ENCODE results near the gene GPR162.

The GPR162 gene

DNA sequence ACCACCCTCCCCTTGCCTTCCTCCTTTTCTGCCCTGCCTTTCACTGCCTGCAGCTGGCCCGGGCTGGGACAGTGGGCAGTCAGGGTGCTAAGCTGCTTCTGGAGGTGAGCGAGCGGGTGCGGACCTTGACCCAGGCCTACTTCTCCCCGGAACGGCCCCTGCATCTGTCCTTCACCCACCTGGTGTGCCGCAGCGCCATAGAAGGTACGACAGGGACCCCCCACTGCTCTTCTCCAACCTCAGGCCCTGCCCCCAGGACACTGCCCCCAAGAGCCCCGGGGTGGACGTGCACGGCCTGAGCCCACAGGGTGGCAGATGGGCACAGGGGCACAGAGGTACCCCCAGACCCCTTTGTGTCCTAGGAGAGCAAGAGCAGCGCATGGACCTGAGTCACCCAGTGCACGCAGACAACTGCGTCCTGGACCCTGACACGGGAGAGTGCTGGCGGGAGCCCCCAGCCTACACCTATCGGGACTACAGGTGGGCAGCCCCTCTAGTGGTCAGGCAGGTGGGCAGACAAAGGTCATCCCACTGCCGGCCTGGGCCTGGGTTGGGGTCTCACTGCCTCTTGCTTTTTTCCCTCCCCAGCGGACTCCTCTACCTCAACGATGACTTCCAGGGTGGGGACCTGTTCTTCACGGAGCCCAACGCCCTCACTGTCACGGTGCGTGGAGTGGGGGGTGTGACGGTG lies 15.9 kb downstream of the GPR162 start:
- no peak for DNase-seq (ENCODE audit: low read depth)

DNA sequence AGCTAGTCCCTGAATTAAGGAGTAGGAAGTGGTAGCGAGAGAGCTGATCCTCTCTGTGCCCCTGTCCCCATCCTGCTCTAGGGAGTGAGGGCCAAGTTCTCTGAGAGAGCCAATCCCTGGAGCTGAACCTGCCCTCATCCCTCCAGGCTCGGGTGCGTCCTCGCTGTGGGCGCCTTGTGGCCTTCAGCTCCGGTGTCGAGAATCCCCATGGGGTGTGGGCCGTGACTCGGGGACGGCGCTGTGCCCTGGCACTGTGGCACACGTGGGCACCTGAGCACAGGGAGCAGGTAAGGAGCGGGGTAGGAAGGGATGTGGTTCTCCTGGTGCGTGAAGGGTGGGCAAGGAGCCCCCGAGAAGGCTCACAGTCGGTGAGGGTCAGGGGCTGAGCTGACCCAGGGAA lies 17.2 kb downstream of the GPR162 start:
- no peak for DNase-seq (ENCODE audit: low read depth)

DNA sequence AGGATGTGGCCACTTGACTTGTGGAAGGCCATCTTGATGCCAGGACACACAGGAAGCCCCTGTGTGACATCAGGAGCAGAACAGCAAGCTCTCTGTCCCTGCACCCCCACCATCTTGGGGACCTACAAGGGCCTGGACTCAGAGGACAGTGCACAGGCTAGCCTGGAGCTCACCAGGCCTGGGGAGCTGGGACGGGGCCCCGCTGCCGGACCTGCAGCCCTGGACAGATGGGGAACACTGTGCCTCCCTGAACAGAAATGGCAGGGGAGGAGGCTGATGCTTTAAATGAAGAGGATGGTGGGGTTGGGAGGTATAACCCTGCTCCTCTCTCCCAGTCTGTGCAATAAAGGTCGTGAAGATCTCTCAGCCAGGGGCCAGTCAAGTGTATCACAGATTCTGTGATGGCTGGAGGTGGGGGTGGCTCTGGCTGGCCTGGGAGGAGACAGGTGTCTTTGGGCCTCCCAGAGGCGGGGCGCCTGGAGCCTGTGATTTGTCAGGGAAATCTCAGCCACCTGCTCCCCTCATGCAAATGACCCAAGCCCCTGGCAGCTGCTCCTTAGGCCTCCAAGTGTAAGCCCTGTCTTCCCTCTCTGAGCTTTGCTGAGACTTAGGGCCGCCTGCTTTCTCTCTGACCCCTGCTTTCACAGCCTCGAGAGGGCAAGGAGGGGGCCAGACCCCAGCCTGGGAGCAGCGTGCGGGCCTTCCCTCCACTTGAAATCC lies 18.0 kb downstream of the GPR162 start:
- DNase-seq (ENCODE audit: low read depth) = no peak

DNA sequence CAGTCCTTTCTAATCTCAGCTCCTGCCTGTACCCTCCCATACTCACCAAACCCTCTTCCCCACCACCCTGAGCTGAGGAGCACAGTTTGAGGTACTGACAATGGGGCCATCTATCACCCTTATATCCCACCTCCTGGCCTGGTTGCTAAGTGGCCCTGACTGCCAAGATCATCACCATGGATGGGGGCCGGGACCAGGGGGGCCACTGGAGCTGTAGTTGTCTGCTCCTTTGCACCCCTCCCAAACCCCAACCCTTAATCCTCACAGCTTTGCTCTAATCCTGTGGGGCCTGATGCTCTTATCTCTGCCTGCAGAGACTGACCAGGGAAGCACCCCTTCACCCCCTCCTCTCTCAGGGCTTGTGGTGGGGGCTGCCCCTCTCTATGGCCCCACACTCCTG lies 18.7 kb downstream of the GPR162 start:
- no peak for DNase-seq (ENCODE audit: low read depth)

DNA sequence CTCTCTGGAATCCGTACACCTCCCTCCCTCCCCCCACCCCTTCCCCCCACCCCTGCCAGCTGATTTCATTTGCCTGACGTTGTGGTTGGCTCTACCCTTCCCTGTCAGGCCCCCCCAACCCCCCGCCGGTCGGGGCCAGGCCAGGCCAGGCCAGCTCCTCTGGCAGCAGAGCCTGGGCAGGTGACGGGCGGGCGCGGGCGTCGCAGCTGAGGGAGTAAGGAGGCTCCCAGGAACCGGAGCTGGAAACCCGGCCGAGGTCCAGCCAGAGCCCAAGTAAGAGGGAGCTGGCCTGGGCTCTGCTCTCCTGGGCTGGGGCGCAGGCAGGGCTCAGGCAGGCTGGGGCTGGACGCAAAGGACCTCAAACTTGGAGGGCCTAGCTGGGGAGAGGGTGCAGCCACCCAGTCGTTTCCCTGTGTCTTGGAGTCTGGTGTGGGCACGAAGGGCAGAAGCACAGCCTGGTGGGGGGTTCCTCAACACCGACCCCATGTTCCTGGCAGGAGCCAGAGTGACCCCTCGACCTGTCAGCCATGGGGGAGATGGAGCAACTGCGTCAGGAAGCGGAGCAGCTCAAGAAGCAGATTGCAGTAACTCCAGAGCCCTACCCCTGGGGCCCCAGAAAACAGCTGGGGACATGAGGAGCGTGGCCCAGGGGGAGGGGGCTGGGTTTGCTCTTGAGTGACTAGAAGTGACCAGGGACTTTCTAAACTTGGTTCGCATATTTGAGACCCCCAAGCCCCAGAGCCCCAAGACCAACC lies 19.3 kb downstream of the GPR162 start, which contains the start of gene GNB3:
Gene GNB3 (plus strand): TSS at position 165 of the 755 bp plus-strand sequence. CDS start 363 bp downstream, at position 528.
- DNase-seq (ENCODE audit: low read depth) = no peak

DNA sequence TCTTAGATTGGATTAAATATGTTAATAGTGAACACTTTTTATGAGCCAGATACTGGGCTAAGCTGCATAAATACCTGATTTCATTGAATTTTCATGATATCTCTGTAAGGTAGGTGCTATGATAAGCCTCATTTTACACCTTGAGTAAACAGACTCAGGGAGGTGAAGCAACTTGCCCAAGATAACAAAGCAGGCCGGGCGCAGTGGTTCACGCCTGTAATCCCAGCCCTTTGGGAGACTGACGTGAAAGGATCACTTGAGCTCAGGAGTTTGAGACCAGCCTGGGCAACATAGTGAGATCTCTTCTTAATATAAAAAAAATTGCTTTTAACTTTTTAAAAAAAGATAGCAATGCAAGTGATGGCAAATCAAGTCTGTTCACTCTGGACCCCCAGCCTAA lies 20.5 kb downstream of the GPR162 start:
- no peak for DNase-seq (ENCODE audit: low read depth)

DNA sequence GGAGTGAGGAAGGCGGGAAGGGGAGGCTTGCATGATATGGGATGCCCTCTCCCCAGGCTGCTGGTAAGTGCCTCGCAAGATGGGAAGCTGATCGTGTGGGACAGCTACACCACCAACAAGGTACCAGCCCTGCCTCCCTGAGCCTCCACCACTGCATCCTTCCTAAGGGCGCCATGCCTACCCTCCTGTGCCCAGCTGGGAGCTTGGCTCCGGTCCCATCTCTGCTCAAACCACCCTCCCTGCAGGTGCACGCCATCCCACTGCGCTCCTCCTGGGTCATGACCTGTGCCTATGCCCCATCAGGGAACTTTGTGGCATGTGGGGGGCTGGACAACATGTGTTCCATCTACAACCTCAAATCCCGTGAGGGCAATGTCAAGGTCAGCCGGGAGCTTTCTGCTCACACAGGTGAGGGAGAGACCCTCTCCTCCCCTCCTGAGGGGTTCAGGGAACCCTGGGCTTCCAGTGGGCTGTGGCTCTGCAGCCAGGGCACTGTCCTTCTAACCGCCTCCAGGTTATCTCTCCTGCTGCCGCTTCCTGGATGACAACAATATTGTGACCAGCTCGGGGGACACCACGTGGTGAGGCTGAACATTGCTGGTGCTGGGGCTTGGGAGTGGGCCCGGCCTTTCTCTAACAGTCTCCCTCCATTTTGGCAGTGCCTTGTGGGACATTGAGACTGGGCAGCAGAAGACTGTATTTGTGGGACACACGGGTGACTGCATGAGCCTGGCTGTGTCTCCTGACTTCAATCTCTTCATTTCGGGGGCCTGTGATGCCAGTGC lies 21.7 kb downstream of the GPR162 start:
- no peak for DNase-seq (ENCODE audit: low read depth)

DNA sequence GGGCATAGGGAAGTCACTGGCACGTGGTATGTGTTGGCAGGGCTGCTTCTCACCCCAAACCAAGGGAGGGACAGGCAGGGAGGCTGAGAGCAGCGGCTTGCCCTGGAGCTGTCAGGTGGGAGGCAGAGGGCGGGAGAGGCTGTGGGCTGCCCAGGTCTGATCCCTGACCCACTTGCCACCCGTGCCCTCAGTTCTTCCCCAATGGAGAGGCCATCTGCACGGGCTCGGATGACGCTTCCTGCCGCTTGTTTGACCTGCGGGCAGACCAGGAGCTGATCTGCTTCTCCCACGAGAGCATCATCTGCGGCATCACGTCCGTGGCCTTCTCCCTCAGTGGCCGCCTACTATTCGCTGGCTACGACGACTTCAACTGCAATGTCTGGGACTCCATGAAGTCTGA lies 23.8 kb downstream of the GPR162 start:
- no peak for DNase-seq (ENCODE audit: low read depth)

DNA sequence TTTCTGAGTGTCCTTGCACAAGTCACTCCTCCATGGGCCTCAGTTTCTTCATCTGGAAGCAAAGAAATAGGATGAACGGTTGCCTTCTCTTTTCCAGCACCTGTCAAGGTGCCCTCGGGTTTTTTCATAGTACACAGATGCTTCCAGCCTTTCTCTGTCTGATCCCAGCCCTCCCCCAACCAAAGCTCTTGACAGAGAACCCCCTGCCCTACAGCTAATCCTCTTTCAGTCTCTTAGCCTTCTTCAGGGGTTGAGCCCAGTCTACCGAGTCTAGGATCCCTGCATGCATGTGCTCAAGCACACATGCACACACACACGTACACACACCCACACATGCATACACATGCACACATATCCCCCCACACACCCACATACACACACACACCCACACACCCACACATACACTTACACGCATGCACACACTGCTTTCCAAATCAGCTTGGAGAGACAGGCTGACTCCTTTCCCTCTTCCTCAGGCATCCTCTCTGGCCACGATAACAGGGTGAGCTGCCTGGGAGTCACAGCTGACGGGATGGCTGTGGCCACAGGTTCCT lies 24.8 kb downstream of the GPR162 start:
- no peak for DNase-seq (ENCODE audit: low read depth)

DNA sequence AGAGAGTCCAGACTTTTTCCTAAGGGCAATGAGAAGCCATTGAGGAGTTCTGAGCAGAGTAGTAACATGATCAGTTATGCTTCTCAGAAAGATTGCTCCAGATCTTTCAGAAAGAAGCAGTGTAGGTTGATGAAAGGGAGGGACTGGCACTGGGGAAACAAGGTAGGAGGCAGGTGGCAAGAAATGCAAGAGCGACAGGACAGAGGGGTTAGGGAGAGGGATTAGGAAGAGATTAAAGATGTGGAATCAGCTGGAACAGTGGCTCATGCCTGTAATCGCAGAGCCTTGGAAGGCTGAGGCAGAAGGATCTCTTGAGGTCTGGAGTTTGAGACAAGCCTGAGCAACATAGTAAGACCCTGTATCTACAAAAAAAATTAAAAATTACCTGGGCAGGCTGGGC lies 26.1 kb downstream of the GPR162 start:
- no peak for DNase-seq (ENCODE audit: low read depth)

DNA sequence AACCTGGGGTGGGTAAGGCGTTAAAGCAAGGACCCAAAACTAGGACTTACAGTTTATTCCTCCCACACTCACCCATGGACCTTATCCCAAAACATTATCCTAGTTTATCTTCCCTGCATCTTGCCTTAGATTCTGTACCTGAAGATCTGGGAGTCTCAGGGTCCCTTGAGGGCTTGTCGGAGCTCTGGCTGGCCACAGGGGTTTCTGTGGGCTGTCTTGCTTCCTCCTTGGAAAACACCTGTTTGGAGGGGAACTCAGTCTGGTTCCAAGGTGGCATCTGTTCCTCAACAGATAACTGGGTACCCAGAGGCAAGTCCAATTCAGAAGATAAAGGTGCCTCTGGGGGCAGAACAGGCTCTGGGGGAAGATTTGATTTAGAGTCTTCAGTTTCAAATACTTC lies 27.8 kb downstream of the GPR162 start:
- DNase-seq (ENCODE audit: low read depth) = no peak

DNA sequence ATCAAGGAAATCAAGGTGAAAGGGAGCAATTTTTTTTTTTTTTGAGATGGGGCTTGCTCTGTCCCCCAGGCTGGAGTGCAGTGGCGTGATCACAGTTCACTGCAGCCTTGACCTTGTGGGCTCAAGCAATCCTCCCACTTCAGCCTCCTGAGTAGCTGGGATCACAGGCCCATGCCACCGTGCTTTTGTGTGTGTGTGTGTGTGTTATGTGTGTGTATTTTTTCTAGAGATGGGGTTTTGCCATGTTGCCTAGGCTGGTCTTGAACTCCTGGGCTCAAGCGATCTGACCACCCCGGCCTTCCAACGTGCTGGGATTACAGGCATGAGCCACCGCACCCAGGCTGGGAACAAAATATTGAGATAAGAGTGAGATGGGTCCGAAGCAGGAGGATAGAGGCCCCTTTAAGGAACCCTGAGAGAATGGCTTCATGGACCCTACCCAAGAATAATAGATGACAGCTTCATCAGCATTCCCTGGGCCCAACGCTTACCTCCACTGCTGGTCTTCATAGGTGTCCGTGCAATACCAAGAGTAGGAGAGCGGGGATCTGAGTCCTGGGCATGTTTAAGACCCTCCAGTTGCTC lies 28.4 kb downstream of the GPR162 start:
- no peak for DNase-seq (ENCODE audit: low read depth)

DNA sequence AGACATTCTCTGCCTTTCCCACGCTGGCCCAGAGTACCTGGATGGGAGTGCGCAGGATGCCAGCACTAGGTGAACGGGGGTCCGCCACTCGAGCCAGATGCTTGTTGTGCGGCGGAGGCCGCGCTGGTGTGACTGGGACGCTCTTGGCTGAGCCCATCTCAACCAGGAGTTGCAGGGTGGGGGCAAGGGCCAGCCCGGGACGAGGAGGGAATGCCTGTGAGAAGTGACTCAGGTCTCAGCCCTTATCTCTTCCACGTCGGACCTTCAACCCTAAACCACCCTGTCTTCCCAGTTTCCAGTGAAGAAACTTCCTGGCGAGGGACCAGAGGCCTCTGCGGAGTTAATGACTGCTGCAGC lies 29.2 kb downstream of the GPR162 start:
- DNase-seq (ENCODE audit: low read depth) = no peak

DNA sequence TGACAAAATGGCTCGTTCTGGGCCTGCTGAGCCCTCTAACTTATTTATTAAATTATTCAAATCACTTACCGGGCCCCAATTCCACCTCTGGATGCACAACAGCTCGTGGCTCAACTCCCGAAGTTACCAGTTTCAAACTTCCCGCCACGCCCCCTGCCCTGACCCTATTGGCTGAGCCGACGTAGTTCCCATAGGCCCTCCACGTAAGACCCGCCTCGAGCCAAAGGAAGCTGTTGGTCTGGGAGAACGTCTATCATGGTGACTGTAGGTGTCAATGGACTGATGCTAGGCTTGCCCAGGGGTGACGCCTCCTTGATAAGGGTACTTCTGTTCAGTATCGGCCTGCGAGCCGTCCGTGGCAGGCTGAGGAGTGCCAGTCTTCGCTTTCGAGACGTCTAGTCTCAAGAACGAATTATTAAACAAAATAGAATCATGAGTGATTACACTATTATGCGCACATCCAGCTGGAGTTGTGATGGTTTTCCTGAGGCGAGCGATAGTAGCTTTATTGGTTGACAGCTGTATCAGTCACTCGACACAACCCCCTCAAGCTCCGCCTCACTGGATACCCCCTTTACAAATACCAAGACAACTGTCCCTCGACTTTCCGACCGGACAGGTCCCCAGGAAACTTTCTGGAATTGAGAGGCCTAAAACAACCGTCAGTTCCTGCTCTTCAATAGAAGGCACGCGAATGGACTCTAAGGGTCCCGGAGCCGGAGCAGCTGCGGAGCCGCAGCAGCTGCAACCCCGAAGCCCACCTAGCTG lies 29.7 kb downstream of the GPR162 start, which contains the start of gene CDCA3:
Gene CDCA3 (minus strand): TSS at position 134 of the 768 bp plus-strand sequence. CDS start 334 bp downstream, outside the sequence.
- DNase-seq (ENCODE audit: low read depth) = peak; percentile 86

DNA sequence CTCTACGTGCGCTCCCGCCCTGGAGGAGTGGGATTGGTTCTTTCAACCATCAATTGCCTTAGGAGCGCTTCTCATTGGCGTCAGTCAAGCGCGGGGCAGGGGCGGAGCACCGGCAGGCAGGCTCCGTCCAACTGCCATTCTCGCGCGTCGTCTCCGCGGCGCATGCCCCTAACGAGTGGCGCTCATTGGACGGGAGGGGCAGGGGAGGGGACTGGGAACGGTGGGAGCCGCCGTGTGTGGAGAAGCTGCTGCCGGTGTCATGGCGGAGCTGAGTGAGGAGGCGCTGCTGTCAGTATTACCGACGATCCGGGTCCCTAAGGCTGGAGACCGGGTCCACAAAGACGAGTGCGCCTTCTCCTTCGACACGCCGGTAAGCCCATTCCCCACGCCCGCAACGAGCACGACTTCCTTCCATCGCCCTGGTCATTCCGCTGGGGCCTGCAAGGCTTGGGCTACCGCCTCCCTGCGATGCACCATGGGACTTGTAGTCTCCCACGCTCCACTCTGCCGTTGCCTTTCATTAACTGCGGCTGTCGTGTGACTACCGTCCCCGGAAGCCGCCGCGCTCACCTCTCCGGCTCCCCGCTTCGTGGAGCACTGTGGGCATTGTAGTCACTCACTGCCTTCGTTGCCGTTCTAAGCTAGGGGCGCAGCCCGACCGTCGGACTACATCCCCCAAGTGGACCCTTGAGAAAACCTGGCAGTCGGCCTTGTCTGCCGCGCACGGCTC lies 30.5 kb downstream of the GPR162 start, which contains the start of gene USP5:
Gene USP5 (plus strand): TSS at position 230 of the 730 bp plus-strand sequence. CDS start 30 bp downstream, at position 260.
- DNase-seq (ENCODE audit: low read depth) = peak; percentile 98

DNA sequence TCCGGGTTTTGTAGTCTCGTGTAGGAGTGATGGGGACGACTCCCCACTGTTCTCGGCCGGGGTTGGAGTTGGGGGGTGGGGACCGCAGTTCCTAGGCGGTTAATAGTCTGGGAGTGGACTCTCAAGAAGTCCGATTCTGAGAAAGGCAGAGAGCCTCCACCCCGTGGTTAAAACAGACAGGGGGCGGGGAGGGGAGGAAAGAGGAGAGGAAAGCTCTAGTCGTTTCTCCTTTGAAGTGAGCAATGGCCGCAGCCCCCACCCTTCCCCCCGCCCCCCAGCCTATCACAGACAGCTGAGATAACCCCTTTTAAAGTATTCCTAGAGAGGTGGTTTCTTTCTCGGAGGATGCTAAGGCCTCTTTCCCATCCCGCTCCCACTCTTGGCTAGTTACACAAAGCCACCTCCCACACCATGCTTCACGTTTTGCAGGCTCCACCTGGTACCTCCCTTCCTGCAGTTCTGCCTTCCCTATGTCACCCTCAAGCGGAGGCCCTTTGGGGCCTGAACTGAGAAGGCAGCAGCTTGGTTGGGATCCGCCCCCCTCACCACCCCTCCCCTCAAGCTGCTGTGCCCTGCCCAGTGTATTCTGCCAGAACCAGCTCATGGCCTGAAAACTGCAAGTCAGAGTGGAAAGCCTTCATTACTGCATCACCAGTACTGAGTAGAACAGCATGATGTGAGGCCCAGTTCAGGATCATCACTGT lies 31.2 kb downstream of the GPR162 start:
- peak; percentile 73 for DNase-seq (ENCODE audit: low read depth)

DNA sequence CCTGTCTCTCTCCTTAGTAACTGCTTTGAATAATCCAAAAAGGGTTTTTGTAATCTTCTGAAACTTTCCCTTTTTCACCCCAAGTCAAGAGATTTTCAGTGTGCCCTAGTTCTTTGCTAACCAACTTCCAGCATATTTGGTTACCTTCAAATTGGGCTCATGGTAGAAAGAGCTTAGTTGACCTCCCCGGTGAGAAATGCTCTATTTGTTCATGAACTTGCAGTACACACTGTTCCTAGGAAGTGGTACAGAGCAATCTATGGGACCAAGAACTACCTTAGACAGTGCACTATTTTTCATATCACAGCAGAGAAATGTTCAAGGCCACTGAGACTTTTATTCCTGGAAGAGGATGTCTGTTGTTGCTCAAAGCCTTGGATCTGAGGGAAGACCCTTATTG lies 32.0 kb downstream of the GPR162 start:
- DNase-seq (ENCODE audit: low read depth) = no peak

DNA sequence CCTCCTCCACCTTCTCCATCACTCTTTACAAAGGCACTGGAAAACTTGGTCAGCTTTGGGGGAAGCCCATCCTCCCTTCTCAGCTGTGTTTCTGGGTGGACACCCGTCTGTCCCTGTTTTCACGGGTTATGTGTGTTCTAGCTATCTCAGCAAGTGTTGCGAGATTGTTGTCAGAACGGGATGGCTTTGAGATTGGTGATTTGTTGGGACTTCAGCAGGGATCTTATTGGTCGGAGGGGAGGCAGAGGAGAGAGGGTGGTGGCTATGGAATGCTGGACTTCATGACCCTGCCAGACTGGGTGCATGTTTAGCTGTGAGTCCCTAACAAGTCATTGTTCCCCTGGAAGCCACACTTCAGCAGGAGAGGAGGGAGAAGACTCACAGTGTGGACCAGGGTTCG lies 32.4 kb downstream of the GPR162 start:
- DNase-seq (ENCODE audit: low read depth) = no peak

DNA sequence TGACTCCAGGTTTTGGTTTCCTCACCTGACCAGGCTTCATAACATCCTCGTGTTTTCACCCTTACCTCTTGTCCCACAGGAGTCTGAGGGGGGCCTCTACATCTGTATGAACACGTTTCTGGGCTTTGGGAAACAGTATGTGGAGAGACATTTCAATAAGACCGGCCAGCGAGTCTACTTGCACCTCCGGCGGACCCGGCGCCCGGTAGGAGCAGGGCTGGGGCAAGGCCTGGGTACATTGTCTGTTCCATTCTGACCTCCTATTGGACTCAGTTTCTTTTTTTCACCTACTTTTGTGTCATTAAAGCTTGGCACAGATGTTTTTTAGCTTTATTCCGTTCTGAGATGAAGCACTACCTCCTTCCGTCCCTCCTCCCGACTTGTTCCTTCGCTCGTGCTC lies 33.7 kb downstream of the GPR162 start:
- no peak for DNase-seq (ENCODE audit: low read depth)

Data from activated T-cell treated with anti-CD3 and anti-CD28 coated beads for 48 hours (primary cell).